GM20000 (cell line): ENCODE measurements around the gene POLDIP3.
"Not testable (repeated sequence)": the region's sequence is repeated elsewhere in the genome, so short reads cannot be mapped to it uniquely, and the experiment has no call there.

Source experiments
- DNase-seq: peaks from one replicate; pipeline ENCODE4 v3.0.0; 2012; ENCODE audit warnings: low spot score
- TF ChIP-seq, protein P1 (sequence below): IDR thresholded peaks from 2 replicates; pipeline ENCODE4 v1.5.1; 2012; ENCODE audit warnings: mild to moderate bottlenecking, control low read depth; ENCODE audit errors: extremely low read depth, missing control alignments

POLDIP3 gene

DNA sequence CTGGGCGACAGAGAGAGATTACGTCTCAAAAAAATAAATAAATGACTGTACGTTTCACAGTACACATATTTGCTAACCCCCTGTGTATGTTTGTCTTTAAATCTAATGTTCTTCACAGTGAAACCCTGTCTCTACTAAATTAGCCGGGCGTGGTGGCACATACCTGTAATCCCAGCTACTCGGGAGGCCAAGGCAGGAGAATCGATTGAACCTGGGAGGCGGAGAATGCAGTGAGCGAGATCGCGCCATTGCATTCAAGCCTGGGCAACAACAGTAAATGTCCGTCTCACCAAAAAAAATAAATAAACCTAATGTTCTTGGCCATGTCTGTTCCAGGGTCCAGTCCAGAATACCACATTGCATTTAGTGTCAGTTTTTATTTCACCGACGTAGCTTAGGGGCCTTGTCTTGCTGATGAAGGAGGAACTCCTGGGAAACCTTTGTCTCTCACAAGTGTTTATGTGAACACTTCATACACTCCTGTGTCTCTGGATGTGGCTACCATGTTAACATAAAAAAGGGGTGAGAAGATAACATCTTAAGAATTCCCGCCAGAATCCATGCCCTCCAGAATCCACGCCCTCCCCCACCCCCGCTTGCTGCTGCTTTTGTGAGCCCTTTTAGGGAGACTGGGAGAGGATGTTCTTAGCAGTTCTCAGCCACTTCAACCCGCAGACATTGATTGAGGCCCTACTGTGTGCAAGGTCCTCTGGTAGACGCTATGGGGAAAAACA is 65.9 kb downstream of the POLDIP3 start:
- TF ChIP-seq, protein P1, sequence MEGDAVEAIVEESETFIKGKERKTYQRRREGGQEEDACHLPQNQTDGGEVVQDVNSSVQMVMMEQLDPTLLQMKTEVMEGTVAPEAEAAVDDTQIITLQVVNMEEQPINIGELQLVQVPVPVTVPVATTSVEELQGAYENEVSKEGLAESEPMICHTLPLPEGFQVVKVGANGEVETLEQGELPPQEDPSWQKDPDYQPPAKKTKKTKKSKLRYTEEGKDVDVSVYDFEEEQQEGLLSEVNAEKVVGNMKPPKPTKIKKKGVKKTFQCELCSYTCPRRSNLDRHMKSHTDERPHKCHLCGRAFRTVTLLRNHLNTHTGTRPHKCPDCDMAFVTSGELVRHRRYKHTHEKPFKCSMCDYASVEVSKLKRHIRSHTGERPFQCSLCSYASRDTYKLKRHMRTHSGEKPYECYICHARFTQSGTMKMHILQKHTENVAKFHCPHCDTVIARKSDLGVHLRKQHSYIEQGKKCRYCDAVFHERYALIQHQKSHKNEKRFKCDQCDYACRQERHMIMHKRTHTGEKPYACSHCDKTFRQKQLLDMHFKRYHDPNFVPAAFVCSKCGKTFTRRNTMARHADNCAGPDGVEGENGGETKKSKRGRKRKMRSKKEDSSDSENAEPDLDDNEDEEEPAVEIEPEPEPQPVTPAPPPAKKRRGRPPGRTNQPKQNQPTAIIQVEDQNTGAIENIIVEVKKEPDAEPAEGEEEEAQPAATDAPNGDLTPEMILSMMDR, result no peak
- DNase-seq, result no peak

DNA sequence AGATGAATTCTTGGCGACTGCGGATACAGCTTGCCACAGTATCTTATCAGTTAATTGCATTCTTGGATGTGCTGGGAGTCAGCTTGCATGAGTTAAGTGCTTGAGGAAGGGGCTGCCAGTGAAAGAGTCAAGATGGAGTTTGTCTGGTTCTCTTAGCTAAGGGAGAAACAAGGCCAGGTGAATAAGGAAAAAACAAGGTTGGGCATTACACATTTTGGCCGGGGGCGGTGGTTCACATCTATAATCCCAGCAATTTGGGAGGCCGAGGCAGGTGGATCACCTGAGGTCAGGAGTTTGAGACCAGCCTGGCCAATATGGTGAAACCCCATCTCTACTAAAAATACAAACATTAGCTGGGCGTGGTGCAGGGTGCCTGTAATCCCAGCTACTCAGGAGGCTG is 66.6 kb downstream of the POLDIP3 start:
- DNase-seq, result not testable (repeated sequence)

DNA sequence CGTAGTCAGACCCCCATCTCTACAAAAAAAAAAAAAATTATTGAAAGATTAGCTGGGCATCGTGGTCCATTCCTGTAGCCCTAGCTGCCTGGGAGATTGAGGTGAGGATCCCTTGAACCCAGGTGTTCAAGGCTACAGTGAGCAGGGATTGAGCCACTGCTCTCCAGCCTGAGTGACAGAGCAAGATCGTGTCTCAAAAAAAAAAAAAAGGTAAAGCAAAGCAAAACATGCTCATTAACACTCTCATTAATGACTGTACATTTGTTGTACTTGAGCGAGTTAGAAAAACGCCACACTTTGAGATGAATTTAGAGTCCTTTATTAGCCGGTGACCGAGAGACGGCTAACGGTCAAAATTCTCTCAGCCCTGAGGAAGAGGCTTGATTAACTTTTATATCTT is 67.1 kb downstream of the POLDIP3 start:
- TF ChIP-seq, protein P1, result no peak
- no peak for DNase-seq

DNA sequence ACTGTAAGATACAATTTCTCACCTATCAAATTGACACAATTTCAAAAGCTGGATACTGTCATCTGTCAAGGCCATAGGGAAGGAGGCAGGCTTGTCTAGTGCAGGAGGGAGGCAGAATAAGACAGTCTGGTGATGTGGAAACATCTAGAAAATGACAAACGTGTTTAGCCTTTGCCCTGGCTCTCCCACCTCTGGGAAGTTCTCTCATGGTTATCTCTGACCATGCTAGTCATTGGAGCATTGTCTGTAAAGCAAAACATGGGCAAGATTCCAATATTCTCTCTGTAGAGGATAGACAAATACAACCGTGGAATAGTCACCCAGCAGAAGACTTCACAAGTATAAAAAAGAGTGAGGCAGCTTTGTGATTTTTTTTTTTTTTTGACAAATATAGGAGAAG is 70.0 kb downstream of the POLDIP3 start:
- TF ChIP-seq, protein P1, result no peak
- DNase-seq, result no peak

DNA sequence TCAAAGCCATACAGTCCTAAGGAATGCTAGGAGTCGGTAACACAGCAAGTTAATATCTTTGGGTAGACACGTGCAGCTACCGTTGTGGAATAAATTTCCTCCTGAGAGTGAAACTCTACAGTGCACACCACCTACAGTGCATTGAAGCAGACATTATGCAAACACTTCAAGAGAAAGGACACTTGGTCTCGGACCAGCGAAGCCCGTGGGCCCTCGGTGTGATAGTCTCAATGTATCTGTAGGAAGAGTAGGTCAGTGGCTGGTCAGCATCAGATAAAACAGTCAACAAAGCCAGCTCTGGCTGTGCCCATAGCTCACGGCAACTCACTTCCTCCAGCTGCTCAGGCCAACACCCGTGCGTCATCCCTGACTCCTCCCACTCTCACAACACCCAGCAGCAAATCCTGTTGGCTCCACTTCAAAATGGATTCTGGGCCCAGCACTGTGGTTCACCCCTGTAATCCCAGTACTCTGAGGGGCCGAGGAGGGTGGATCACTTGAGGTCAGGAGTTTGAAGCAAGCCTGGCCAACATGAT is 75.4 kb downstream of the POLDIP3 start:
- DNase-seq, result not testable (repeated sequence)

DNA sequence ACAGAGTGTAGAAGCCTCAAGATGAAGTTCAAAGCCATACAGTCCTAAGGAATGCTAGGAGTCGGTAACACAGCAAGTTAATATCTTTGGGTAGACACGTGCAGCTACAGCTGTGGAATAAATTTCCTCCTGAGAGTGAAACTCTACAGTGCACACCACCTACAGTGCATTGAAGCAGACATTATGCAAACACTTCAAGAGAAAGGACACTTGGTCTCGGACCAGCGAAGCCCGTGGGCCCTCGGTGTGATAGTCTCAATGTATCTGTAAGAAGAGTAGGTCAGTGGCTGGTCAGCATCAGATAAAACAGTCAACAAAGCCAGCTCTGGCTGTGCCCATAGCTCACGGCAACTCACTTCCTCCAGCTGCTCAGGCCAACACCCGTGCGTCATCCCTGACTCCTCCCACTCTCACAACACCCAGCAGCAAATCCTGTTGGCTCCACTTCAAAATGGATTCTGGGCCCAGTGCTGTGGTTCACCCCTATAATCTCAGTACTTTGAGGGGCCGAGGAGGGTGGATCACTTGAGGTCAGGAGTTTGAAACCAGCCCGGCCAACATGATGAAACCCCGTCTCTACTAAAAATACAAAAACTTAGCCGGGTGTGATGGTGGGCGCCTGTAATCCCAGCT is 77.4 kb downstream of the POLDIP3 start:
- DNase-seq, result not testable (repeated sequence)

DNA sequence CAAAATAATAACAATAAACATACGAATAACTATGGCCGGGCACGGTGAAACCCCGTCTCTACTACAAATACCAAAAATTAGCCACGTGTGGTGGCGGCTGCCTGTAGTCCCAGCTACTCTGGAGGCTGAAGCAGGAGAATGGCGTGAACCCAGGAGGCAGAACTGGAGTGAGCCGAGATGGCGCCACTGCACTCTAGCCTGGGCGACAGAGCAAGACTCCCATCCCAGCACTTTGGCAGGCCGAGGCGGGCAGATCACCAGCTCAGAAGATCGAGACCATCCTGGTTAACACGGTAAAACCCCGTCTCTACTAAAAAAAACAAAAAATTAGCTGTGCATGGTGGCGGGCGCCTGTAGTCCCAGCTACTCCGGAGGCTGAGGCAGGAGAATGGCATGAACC is 78.0 kb downstream of the POLDIP3 start:
- DNase-seq, result not testable (repeated sequence)

DNA sequence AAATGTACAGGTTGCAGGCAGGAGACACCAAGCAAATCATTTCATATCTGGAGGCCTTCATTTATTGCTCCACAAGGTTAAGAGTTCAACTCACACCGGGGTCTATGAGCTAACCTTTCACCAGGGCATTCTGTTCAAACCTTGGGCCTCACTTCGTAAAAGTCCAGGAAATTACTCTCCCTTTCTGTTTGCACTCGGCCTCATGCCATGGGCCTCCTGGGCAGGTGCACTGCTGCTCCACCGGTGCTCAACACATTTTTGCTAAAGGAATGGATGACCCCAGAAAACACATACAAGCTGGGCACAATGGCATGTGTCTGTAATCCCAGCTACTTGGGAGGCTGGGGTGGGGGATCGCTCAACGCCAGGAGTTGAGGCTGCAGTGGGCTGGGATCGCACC is 78.5 kb downstream of the POLDIP3 start:
- DNase-seq, result no peak
- TF ChIP-seq, protein P1, result no peak

DNA sequence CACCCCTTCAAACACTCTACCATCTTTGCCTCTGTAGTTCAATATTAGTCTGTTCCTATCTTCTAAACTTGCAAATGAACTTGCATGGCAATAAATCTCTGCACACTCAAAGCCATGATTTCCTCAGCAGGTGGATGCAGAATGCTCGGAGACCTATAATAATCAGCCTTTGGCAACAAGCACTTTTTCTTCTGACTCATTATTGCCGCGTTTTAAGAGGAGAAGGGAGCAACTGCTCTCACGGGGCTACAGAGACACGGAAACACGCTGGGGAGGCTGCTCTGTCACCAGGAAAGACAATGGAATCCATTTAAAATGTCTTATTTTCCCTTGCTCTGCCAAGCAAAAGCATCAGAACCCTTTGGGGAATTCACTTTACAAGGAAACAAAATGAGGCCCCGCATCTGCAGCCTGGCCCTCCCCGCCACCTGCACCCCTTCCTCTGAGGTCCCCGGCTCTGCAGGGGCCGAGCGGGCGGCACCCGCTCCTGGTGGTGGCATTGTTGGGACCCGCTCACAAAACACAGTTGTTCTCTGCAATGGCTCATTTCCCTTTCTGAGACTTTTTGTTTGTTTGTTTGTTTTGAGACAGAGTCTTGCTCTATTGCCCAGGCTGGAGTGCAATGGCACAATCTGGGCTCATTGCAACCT is 79.5 kb downstream of the POLDIP3 start:
- not testable (repeated sequence) for DNase-seq
